Bone marrow (tissue), 2 donors: ENCODE measurements around the gene OPTC.
"Not testable (repeated sequence)": the region's sequence is repeated elsewhere in the genome, so short reads cannot be mapped to it uniquely, and the experiment has no call there.

Experiments used
- DNase-seq, 2 donors: peaks; one replicate each; lab custom pipeline; 2025; lab: John Stamatoyannopoulos, UW

The OPTC gene

DNA sequence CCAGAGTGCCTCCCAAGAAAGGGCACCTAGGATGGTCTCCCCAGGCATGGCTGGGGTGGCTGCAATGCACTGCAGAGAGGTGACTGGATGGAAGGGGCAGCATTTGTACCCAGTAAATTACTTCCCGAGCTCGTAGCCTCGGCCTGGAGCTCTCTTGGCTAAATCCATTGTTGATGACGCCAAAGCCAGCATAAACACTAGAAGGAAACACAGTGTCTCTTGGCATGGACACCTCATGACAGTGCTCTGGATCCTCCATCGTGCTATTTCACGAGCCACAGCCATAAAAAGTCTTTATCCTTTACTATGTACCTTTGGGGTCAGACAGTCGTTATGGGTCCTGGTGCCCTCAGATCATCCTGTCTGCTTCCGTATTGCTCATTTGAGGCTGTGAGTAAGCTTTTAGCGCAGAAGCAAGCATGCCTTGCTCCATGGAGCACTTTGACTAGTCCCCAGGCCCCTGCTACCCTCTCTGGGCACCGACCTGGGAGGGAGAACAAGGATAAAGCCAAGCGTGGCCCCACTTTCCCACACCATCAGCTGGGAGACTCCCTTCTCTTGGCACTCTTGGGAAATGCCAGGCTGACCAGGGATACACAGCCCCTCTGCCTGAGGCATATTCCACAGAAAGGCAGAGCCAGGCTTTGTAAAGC, 28.7 kb upstream of the OPTC start:
- no peak for DNase-seq

DNA sequence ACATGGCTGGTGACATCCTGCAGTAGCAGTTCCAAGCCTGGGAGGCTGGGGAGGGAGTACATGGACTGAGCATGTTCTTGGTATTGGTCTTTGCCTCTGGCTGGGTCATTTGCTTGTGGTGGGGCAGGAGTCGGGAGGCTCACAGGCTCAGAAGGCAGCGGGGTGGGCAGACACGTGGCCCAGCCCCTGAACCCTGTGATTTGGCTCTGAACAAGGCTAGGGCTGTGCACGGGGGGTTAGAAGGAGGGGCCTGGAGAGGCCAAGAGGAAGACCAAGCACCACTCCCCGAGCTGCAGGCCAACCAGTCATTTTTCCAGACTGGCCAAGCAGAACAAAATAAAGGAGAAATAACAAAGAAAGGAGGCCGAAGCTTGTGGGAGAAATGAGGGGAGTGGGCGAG, 28.0 kb upstream of the OPTC start:
- DNase-seq: no peak

DNA sequence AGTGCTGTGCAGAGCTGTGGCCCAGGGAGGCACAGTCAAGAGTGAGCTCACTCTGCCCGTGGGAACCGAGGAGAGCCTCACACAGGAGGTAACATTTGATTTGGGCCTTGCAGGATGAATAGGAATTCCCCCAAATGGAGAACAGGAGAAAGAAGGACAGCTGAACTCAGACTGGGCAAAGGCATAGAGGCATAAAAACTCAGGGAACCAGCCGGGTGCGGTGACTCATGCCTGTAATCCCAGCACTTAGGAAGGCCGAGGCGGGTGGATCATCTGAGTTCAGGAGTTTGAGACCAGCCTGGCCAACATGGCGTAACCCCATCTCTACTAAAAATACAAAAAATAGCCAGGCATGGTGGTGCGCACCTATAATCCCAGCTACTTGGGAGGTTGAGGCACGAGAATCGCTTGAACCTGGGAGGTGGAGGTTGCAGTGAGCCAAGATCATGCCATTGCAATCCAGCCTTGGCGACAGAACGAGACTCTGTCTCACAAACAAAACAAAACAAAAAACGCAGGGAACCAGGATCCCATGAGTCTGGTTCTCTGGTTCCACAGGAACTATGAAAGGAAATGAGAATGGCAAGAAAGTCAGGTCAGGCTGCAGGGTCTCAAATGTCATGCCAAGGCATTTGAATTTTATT, 26.9 kb upstream of the OPTC start:
- not testable (repeated sequence) for DNase-seq

DNA sequence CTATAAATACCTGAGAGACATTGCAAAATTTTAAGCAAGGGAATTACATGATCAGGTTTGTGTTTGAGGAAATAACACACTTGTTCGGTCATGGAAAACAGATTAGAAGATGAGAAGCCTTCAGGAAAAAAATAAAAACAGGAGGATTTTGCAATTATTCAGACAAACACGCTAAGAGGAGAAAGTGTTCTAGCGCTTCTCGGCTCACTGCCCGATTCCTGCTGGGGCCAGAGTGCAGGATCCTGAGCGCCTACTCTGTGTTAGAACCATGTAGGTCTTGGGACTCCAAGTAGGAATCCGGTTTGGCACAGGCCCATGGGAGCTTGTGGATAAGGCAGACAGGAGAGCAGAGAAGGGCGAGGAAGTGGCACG, 26.4 kb upstream of the OPTC start:
- DNase-seq: no peak

DNA sequence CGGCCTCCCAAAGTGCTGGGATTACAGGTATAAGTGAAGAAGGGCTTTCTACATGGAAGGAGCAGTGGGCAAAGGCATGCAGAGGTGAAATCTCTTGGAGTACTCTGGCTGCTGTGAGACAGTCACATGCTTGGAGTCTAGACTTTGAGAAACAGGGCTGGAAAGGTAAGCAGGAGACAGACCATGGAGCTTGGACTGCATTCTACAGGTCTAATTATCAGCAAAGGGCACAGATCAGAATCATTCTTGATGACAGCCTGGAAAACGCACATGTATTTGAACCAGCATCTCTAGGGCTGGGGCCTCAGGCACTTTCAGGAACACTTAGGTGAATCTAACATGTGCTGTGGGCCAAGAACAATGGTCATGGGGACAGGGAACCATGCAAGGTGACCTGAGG, 25.6 kb upstream of the OPTC start:
- DNase-seq: no peak

DNA sequence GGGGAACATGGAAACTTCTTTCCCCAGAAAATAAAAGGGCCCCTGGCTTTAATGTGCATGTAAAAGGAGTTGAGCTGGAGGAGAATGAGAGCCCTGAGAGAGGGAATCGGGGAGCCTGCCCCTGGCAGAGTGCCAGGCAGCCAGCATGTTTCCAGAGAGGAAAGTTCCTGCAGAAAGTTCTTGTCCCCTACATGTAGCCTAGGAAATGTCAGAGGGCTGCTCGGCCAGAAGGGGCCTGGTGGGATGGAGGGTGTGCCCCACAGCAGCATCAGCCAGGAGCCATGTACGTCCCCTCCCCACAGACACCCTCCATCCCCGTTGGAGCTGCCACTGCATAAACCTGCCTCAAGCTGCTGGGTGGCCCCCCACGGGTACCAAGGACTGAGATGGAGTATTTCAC, 23.7 kb upstream of the OPTC start:
- DNase-seq: no peak

DNA sequence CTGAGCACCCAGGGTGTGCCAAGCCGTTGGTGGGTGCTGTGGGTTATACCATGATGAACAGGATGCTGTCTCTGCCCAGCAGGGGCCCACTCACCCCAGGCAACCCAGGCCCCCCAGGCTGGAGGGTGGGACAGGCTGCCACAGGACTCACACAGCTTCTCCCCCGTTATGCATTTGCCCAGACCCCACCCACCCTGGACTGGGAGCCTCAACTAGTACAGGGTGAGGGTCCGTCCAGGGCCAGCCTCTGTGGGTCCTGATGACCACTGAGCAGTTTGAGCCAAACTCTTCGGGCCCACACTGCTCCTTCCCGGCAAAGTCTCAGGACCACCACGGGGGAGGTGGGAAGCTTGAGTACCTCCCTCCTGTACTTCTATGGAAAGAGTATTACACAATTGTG, 22.1 kb upstream of the OPTC start:
- DNase-seq: no peak

DNA sequence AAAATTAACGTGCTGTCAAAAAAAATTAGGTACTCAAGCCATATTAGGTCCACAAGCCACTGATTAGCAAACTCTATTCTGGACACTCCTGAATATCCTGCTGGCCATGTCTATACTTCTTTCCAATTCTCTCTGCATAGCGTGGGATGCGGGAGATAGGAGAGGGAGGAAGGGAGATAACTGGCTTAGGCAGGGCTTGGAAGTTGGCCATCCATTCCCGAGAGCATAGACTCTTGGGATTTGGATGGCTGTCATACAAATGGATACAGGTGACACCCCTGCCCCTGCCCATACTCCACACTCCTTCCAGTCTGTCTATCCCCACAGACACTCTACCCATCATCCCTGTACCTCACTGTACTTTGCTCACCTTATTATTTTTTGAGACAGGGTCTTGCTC, 20.7 kb upstream of the OPTC start:
- no peak for DNase-seq

DNA sequence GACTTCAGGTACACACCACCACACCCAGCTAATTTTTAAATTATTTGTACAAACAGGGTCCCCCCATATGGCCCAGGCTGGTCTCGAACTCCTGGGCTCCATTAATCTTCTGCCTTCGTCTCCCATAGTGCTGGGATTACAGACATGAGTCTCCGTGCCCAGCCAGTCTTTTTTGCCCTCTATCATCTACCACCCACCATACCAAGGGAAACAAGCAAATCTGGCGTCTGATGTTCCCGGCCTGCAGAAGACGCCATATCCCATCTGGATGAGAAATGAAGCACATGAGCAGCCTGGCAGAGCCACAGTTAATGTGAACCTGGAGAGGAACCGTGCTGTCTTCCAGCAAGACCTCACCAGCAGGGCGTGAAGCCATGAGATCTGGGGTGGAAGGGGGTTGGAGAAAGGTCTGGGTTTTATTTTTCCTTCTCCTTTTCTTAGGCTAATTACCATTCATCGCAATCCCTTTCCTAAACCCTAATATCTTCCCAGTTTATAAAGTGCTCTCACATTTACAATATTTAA, 20.1 kb upstream of the OPTC start:
- no peak for DNase-seq

DNA sequence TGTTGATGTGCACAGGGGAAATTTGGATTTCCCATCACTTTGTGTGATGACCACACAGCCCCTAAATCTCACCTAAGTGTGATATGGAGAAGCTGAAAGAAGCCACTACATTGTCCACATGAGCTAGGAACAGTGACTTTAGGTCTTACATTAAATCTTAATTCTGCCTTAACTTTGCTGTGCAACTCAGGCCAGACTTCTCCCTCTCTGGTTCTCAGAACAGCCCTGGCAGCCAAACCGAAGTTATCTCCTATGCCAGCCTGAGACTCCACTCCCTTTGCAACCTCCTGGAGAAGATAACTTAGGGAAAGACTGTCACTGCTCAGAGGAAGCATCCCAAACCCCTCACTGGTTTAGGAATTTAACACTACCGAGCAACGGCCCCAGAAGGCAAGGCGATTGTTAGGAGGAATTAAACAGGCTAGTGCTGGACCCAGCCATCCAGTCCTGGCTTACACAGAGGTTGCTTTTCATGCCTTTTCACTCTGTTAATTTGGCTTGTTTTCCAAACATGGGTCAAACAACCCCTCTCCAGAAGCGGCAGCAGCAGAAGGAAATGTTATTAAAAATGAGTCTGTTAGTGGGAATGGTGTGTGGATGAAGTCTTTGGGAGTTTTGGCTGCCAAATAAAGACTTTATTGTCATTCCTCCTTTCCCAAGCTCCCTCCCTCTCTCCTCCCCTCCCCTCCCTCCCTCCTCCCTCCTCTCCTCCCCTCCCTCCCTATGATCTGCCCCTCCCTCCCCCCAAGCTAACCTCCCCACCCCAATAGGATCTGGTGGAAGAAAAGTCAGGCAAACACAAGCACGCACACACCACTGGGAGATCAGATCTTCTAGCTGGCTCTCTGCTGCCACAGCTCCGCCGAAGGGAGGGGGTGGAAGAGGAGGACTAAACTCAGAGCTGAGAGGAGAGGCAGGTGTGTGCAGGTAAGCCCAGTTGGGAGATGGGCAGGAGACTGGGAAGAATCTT, 18.7 kb upstream of the OPTC start, which contains the start of gene PRELP:
TSS of gene PRELP (plus strand) at position 795 of the 970 bp plus-strand sequence. CDS start 7,379 bp downstream, outside the sequence.
- no peak for DNase-seq

DNA sequence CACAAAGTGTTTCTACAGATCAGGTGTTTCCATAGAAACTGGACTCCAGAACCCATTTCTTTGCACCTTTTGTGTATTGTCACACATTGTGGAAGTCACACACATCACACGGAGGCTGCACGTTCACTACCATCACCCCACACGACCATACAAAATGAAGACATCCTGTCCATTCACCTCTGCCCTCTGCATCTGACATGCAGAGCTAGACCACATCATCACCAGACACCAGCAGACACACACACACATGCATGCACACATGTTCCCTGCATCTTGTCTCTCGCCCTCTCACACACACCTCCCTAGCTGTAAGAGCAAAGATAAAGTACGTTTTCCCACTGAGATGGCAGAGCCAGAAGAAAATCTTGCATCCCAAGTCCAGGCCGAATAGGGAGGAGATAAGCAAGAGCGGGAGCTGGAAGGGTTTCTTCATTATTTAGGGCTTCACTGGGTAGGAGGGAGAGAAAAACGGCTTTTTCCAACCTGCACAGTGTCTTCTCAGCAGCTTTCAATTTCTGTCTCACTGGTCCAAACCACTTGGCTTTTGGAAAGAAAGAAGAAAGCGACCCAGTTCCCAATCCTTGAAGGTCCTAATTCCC, 17.6 kb upstream of the OPTC start:
- DNase-seq: no peak

DNA sequence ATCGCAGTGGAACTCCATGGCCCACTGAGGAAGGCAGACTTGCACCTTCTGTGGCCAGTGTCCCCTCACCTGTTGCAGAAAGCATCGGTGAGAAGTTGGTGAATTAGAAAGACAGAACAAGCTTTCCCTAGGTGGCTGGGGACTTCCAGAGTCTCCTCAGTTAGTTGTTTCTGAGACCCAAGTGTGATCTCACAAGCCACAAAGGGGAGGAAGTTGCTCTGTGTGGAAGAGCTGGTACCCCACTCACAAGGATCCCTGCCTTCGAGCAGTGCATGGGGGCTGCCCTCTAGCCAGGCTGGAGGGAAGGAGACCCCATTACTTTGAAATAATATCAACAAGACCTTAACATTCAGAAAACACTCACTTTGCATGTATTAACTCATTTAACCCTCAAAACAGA, 16.2 kb upstream of the OPTC start:
- no peak for DNase-seq

DNA sequence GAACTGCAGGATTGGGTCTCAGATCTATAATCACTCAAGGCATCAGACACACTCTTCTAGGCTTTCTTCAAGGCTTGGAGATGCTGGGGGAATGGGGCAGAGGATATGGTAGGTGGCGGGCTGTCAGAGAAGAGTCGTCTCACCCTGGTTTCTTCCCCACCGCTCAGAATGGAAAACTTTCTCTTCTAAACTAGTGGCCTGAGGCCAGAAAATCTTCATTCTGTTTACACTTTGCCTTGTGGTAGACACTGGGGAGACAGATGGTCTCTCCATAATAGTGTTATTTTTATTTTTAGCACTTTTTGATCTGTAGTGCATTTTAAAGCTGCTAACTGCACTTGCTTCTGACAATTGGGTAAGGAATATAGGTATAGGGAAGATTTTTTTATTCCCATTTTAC, 15.7 kb upstream of the OPTC start:
- no peak for DNase-seq

DNA sequence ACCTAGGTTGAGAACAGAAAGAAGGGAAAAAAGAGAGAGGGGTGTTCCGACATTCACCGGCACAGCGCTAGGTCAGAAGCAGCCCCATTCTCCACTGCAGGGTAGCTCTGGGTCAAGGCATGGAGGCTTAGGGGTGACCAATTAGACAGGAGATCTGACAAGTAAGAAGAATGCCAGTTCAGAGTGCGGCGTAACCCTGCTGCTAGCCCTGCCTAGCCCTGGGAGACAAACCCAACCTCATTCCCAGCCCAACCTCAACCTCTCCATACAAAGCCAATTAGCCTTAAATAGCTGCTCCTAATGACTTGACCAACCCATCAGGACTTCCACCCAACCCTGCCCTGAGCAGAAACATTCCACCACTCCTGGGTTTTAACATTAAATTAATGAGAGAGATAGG, 15.0 kb upstream of the OPTC start:
- DNase-seq: no peak

DNA sequence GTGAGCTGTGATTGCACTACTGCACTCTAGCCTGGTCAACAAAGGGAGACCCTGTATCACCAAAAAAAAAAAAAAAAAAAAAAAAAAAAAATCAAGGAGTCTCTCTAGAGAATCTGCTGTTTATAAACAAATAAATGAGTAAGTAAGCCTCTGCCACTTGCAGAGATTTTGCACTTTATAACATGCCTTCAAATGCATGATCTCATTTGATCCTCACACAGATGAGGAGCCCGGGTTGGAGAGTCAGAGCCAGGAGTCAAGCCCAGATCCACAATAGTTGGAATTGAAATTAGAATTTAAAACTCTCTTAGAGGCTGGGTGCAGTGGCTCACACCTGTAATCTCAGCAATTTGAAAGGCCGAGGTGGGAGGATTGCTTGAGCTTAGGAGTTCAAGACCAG, 14.3 kb upstream of the OPTC start:
- no peak for DNase-seq

DNA sequence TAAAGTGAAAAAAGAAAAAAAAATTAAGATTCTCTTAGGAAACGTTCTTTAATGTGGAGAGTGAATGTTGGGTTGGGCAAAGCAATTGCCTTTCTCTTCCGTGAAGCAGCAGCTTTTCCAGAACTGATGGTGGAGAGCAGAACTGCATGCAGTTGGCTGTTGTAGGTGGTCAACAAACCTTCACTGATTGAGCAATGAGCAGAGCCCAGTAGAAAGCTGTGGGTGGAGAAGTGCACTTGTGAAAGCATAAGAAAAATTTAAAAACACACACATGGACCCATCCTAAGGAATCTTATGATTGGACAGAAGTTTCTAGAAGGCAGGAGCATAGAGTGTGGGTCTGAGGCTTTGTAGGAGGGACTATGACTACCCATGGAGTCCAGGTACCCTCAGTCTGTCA, 13.9 kb upstream of the OPTC start:
- DNase-seq: no peak

DNA sequence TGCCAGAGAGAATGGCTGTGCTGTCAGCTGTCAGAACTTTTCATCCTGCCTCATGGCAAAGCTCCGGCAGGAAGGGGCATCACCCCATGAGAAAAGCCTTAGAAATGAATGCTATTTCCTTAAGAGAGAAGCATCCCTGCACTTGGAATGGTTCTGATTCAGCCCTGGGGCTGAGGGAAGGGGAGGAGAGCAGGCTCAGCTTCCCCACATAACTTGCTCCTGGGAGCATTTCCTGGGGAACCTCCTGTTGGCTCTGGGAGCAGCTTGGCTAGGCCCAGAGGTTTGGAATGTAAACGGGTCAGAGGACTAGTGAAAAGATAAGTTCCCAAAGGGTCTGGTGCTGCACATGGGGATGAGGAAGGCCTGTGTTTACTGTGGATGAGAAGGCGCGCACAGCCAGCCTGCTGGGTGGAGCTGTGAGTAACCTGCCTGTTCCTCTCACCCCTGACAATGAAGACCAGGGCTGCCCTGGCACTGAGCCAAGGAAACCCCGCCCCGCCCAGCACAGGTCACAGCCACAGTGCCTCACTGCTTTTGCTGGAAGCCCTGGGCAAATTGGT, 13.3 kb upstream of the OPTC start:
- no peak for DNase-seq

DNA sequence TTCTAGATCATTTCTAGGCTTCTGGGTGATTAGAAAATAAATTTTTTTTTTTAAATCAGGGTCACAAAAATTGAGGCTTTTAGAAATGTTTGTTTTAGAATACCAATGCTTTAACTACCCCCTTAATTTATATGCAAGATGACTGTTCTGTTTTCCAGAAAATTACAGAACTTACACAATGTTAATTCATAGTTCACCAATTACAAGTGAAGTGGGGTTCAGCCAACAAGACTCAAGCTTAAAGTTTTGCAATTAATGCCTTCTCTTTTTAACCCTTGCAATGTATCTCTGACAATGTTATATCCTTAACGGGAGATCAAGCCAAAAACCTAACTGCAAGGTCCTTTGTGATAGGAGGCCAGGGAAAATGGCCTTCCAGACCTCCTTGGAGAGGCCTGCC, 12.8 kb upstream of the OPTC start:
- no peak for DNase-seq

DNA sequence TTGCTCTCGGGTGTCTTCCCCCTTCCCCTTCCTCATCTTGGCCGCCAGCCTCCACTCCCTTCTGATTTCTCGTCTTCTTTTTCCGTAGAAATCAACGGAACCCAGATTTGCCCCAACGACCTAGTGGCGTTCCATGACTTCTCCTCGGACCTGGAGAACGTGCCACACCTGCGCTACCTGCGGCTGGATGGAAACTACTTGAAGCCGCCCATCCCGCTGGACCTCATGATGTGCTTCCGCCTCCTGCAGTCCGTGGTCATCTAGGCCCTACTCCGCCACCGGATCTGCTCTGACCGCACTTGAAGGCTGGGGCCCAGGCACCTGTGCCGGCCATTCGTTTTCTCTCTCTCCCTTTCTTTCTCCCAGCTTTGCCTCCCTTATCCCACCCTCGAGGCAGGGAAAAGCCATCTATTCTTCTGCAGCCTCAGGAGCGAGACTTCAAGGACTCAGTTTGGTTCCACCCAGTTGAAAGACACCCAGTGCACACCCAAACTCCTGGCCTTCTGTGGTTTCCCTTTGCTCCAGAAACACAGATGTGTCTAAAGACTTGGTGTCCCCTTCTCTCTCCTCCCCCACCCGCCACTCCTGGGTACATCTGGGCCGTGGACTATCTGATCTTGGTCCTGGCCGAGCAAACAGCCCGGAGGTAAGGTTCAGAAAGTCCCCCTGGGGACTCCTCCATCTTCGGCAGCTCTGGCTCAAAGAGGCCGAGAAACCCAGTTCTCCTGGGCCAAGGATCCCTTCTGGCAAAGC, 7.2 kb upstream of the OPTC start:
- DNase-seq: no peak

DNA sequence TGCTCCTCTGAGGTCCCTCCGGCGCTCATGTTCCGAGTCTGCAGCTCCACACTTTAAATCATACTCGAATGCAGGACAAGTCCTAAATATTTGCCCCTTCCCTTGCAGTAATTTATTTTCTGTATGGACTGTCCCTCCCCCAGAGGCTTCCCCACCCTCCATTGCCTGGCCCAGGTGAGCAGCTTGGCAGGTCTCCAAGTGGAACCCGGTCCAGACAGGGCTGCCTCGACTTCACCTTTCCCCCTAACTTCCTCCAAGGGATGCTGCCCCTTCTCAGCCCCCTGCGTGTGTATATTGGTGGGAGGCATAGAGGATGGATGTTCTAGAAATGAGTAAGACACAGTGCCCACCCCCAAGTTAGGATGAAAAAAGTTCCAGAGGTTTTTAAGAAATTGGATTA, 5.4 kb upstream of the OPTC start:
- no peak for DNase-seq

DNA sequence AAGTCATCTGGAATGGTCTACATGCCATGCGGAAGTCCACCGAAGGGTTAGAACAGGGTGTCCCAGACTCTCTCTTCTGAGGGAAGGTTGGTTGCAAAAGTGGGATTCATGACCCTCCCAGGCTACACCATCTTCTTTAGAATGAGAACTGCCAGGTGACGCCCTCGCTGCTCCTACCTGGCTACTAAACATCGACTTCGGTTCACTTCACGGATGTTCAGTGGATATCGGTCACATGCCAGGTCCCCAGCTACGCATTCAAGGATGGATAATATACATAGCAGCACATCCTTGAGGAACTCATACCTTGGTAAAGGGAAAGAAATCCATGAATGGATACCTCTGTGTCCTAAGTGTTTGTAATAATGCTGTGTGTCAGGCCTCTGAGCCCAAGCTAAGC, 3.3 kb upstream of the OPTC start:
- no peak for DNase-seq
